ENCODE measurements around the gene KLHL14. TPM values are rescaled to one million over a fixed set of nuclear protein-coding genes. Genes with fewer than 3 reads are reported as not detected.

The KLHL14 gene
- total RNA-seq, 4 donors from 2014 or later, result 0.28 to 14.0 (median 1.1) TPM

- no peaks in the 10 kb centered on the region for H3K27me3 ChIP-seq
- DNase-seq, result no peak
- no peak overlapping the region for H3K27ac ChIP-seq
- TF ChIP-seq POLR2A (IDR thresholded peaks at IDR 0.05) (no peak), CTCF (IDR thresholded peaks at IDR 0.05) (no peak)
- no peaks in the 10 kb centered on the region for H3K4me1 ChIP-seq
- H3K9me3 ChIP-seq, result no peaks in the 10 kb centered on the region
- H3K36me3 ChIP-seq, result no peaks in the 10 kb centered on the region
- no peak overlapping the region for H3K4me3 ChIP-seq
Observed at GRCh38 chr18:32629981-32630700, 142.7 kb downstream of the KLHL14 start.

GRCh38 chr18:32629292-32629691 is 143.5 kb downstream of the KLHL14 start:
- H3K27ac ChIP-seq, result no peak overlapping the region
- no peaks in the 10 kb centered on the region for H3K27me3 ChIP-seq
- no peaks in the 10 kb centered on the region for H3K36me3 ChIP-seq
- no peak for TF ChIP-seq CTCF (IDR thresholded peaks at IDR 0.05)
- TF ChIP-seq POLR2A (IDR thresholded peaks at IDR 0.05), result no peak
- no peaks in the 10 kb centered on the region for H3K9me3 ChIP-seq
- H3K4me1 ChIP-seq, result no peaks in the 10 kb centered on the region
- no peak for DNase-seq
- no peak overlapping the region for H3K4me3 ChIP-seq

GRCh38 chr18:32624182-32624723 is 148.6 kb downstream of the KLHL14 start:
- Histone ChIP-seq H3K4me1 (no peaks in the 10 kb centered on the region), H3K27ac (no peak overlapping the region), H3K9me3 (no peaks in the 10 kb centered on the region), H3K27me3 (no peaks in the 10 kb centered on the region), H3K36me3 (no peaks in the 10 kb centered on the region), H3K4me3 (no peak overlapping the region)
- DNase-seq, result no peak
- TF ChIP-seq CTCF (IDR thresholded peaks at IDR 0.05), result no peak
- TF ChIP-seq POLR2A (IDR thresholded peaks at IDR 0.05), result no peak

GRCh38 chr18:32623563-32623962 is 149.3 kb downstream of the KLHL14 start:
- no peaks in the 10 kb centered on the region for H3K9me3 ChIP-seq
- H3K36me3 ChIP-seq, result no peaks in the 10 kb centered on the region
- H3K4me1 ChIP-seq, result no peaks in the 10 kb centered on the region
- no peak overlapping the region for H3K27ac ChIP-seq
- no peak for DNase-seq
- H3K27me3 ChIP-seq, result no peaks in the 10 kb centered on the region
- TF ChIP-seq POLR2A (IDR thresholded peaks at IDR 0.05) (no peak), CTCF (IDR thresholded peaks at IDR 0.05) (no peak)
- no peak overlapping the region for H3K4me3 ChIP-seq

Small RNAs within 50 kb of the gene (small RNA-seq; reads per million reads assigned to genes)
- gene AC012123.2, result 0 reads per million in 2 donors

Measured in Peyer's patch (tissue), 4 donors.